Right renal pelvis (tissue), 4 donors: ENCODE data around the gene CSHL1. TPM values are rescaled to one million over a fixed set of nuclear protein-coding genes. Genes with fewer than 3 reads are reported as not detected.
"Not testable (repeated sequence)": the region's sequence is repeated elsewhere in the genome, so short reads cannot be mapped to it uniquely, and the experiment has no call there.

Source experiments
- DNase-seq, 4 donors: peaks; one replicate each; pipeline ENCODE4 v3.0.0-alpha.2; 2013; ENCODE audit warnings: low read depth in 4 of 4, low spot score in 3 of 4, missing footprints in 1 of 4
- polyA plus RNA-seq, 4 donors: library from polyadenylated mRNA; unstranded; fragments of 120-200 nt; gene quantifications; one replicate each; pipeline ENCODE4 v1.2.1, GENCODE V29; 2013; ENCODE audit not compliant: insufficient read length in 4 of 4

The CSHL1 gene
- polyA plus RNA-seq, 4 donors: not detected

DNA sequence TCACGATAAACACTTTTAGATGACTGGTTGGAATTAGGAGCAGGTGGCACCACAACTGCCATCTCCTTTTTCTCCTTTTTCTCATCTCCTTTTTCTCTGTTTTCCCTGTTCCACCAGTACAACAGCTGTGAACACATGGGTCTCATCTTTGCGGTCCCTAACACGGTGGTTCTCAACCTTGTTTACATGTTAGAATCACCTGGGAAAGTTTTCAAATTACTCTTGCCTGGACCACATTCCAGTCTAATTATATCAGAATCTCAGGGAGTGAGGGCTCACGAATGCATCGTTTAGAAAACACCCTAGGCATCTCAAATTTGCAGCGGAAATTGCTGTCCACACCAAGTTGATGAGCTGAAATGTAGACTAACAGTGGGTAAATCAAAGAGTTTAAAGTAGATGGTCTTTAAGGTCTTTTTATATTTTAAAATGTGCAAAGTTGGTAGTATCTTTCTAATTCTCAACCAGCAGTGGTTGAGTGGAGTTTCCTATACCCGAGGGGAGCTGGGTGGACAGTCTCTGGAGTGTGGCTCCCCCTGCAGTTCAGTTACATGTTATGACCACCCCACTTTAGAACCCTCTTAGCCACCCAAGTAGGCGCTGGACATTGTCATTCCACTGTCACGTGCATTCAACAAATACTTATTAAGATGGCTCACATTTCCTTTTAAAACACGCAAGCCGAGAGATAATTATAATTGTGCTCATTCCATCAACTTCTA lies 18.6 kb downstream of the CSHL1 start:
- not testable (repeated sequence) for DNase-seq

DNA sequence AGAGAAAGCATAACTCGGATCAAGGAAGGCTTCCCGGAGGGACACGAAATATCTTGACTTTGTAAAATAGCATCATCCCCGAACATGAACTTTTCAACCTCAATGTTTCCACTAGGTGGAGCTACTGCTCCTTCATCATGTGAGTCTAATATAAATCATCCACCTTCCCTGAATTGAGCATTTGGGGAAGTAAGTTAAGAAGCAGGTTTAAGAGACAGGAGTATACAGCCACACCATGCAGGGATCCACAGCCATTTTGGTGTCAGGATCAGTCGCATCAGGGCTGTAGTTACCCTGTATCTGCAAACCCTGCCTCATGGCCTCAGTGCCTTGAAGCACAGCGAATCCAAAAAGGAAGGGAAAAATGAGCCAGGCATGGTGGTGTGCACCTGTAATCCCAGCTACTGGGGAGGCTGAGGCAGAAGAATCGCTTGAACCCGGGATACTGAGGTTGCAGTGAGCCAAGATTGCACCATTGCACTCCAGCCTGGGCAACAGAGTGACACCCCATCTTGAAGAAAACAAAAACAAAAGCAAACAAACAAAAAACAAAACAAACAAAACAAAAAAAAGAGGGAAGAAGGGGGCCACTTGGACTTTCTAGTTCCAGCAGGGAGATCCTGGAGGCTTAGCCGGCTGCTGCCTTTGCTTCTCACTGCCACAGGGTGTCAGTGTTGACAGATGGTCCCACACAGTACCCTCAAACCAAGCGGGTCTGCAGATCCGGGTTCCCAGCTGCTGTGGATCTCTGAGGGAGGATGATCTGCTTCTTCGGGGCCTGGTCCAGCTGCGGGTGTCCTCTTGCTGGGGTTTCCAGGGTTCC lies 21.8 kb downstream of the CSHL1 start:
- peak in 1 of 4 donors; percentile 4 for DNase-seq

DNA sequence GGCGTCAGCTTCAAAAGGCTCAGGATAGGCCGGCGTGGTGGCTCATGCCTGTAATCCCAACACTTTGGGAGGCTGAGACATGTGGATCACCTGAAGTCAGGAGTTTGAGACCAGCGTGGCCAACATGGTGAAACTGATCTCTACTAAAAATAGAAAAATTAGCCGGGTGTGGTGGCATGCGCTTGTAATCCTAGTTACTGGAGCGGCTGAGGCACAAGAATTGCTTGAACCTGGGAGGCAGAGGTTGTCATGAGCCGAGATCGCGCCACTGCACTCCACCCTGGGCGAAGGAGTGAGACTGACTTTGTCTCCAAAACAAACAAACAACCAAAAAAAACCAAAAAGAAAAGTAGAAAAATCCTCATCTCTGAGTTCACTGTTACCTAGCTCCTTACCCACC lies 25.9 kb downstream of the CSHL1 start:
- DNase-seq: not testable (repeated sequence)

DNA sequence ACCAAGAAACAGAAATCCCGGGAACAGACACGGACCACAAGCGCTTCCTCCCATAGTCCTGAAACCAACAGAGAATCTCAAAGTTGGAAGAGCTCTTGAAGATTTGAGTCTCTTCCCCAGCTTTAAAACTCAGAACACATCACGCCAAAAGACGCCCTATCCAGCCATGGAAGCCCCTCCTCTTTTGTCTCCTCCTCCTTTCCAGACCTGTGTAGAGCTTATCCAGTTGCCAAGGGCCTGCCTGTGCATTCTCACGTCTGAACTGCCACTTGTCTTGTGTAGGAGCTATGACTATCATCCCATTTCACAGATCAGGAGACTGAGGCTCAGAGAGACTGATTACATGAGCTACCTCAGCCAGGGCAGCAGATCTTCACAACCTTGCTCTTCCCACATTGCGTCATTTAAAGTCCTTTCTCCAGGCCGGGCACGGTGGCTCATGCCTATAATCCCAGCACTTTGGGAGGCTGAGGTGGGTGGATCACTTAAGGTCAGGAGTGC lies 28.4 kb downstream of the CSHL1 start:
- DNase-seq: not testable (repeated sequence)

DNA sequence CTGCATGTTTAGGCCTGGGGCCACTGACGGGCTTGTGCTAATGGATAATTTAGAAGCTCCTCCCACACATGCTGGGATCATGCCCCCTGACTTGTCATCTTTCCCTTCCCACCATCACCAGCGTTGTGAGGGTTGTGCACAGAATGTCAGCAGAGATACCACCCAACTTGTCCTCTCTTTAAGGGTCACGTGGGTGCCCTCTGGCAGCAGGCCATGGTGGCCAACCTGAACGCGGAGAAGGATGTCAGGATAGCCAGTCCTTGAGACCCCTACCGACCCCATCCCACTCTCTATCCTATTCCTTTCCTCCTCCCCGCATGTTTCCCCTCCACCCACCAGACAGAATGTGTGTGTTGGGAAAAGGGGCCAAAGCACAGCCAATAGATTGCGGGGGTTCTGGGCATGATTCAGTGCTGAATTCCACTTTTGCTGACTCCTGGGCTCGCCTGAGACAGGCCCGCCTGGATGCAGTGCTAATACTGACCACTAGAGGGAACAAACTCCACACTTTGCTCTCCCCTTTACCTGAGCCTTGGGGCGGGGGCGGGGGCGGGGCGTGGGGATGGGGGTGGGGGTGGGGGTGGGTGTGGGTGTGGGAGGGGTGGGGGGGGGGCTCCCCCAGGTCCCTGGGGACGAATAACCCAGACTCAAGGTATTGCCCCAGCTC lies 29.0 kb downstream of the CSHL1 start, which contains the start of gene GH2:
TSS of gene GH2 (minus strand) at position 10 of the 667 bp plus-strand sequence. CDS start 143 bp downstream, outside the sequence.
- DNase-seq: peak in 2 of 4 donors; percentile 22 to 31

DNA sequence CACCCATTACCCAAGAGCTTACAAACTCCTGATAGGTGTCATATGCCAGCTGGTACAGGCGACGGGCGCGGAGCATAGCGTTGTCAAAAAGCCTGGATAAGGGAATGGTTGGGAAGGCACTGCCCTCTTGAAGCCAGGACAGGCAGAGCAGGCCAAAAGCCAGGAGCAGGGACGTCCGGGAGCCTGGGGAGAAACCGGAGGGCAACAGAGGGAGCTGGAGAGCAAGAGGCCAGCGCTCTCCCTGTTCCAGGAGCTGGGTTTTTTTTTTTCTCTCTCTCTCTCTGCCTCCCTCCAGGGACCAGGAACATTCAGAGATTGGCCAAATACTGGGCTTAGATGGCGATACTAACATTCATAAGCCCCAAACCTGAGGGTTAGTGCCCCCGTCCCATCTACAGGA lies 29.7 kb downstream of the CSHL1 start:
- not testable (repeated sequence) for DNase-seq

DNA sequence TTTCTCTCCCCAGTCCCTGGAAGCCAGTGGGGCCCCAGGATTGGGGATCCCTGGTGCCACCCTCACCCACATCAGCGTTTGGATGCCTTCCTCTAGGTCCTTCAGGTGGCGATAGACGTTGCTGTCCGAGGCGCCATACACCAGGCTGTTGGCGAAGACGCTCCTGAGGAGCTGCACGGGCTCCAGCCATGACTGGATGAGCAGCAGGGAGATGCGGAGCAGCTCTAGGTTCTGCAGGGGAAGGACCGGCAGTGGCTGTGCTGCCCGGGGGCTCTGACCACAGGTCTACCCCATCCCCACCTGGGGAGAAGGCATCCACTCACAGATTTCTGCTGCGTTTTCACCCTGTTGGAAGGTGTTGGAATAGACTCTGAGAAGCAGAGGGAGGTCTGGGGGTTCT lies 30.4 kb downstream of the CSHL1 start:
- no peak for DNase-seq

DNA sequence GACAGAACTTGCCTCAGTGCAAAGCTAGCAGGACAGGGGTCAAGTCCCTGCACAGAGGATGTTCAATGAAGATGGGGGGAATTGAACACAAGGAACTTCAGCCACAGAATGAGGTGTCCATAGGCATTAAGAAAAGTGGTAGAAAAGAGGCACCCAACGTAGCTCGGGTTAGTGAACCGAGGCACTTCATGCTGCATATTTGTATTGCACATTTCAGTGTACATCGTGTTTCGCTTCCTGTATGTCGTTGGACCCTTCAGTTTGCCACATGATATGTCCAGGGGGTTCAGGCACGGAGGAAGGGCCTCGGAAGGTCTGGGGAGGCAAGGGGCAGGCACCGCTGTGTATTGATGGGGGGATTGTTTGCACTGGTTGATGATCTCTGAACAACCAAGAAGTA lies 32.6 kb downstream of the CSHL1 start:
- not testable (repeated sequence) for DNase-seq

DNA sequence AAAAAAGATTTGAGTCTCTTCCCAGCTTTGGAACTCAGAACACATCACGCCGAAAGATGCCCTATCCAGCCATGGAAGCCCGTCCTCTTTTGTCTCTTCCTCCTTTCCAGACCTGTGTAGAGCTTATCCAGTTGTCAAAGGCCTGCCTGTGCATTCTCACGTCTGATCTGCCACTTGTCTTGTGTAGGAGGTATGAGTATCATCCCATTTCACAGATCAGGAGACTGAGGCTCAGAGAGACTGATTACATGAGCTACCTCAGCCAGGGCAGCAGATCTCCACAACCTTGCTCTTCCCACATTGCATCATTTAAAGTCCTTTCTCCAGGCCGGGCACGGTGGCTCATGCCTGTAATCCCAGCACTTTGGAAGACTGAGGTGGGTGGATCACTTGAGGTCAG lies 36.4 kb downstream of the CSHL1 start:
- not testable (repeated sequence) for DNase-seq

DNA sequence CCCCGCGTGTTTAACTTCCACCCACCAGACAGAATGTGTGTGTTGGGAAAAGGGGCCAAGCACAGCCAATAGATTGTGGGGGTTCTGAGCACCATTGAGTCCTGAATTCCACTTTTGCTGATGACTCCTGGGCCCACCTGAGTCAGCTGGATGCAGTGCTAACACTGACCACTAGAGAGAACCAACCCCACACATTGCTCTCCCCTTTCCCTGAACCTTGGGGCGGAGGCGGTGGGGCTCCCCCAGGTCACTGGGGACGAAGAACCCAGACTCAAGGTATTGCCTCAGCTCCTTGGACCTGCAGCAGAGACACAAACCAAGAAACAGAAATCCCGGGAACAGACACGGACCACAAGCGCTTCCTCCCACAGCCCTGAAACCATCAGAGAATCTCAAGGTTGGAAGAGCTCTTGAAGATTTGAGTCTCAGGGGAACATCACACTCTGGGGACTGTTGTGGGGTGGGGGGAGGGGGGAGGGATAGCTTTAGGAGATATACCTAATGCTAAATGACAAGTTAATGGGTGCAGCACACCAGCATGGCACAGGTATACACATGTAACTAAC lies 36.9 kb downstream of the CSHL1 start:
- not testable (repeated sequence) for DNase-seq

DNA sequence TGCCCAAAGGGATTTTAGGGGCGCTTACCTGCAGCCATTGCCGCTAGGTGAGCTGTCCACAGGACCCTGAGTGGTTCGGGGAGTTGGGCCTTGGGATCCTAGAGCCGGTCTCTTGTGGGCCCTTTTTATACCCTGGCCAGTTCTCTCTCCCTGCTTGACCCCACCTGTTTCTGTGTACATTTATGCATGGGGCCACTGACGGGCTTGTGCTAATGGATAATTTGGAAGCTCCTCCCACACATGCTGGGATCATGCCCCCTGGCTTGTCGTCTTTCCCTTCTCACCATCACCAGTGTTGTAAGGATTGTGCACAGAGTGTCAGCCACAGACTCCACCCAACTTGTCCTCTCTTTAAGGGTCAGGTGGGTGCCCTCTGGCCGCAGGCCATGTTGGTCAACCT lies 37.5 kb downstream of the CSHL1 start, which contains the start of gene CSH2:
TSS of gene CSH2 (minus strand) at position 101 of the 400 bp plus-strand sequence. CDS start at position 38, 63 bp downstream.
- not testable (repeated sequence) for DNase-seq

DNA sequence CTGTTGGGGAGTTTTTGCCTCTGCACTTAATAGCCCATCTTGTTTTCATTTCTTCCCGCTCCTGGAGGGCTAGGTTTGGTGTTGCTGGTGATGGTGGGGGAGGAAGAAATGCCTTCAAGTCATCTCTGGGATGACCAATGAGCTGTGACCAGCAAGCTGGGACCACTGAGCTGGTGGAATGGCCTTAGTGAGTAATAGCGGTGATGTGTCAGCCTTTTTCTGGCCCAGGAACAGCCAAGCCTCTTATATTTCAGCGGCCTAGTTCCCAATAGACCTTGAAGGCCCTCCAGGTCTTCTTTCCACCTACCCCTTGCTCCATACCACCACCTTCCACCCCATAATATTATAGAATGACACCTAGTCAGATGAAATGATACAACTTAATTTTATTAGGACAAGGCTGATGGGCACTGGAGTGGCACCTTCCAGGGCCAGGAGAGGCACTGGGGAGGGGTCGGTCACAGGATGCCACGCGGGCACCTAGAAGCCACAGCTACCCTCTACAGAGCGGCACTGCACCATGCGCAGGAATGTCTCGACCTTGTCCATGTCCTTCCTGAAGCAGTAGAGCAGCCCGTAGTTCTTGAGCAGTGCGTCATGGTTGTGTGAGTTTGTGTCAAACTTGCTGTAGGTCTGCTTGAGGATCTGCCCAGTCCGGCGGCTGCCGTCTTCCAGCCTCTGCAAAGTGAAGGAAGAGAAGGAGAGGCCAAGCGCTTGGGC lies 39.3 kb downstream of the CSHL1 start:
- not testable (repeated sequence) for DNase-seq

DNA sequence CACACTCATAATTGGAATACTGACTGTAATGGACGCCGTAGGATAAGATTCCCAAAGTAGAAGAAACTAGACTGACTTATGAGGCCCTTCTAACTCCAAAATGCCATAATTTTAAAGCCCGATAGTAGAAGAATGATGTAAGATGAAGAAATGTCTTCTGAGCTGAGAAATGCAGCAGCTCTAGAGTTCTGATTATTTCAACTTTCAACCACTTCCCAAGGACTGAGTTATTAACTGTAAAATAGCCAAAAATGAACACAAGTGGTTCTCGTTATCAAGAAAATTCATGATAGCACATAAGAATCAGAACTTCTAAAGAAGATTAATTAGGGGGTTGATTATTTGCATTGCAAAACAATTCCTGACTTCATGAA lies 40.8 kb downstream of the CSHL1 start:
- not testable (repeated sequence) for DNase-seq

DNA sequence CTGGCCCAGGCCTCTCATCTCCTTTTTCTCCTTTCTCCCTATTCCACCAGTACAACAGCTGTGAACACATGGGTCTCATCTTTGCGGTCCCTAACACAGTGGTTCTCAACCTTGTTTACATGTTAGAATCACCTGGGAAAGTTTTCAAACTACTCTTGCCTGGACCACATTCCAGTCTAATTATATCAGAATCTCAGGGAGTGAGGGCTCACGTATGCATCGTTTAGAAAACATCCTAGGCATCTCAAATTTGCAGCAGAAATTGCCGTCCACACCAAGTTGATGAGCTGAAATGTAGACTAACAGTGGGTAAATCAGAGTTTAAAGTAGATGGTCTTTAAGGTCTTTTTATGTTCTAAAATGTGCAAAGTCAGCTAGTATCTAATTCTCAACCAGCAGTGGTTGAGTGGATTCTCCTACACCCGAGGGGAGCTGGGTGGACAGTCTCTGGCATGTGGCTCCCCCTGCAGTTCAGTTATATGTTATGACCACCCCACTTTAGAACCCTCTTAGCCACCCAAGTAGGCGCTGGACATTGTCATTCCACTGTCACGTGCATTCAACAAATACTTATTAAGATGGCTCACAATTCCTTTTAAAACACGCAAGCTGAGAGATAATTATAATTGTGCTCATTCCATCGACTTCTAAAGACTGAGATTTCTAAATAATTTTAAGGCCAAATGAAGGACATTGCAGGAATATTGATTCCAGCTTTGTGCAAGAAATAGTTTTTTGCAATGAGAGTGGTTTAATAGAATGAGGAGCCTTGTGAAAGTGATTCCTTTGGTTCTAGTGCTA lies 41.4 kb downstream of the CSHL1 start:
- not testable (repeated sequence) for DNase-seq

DNA sequence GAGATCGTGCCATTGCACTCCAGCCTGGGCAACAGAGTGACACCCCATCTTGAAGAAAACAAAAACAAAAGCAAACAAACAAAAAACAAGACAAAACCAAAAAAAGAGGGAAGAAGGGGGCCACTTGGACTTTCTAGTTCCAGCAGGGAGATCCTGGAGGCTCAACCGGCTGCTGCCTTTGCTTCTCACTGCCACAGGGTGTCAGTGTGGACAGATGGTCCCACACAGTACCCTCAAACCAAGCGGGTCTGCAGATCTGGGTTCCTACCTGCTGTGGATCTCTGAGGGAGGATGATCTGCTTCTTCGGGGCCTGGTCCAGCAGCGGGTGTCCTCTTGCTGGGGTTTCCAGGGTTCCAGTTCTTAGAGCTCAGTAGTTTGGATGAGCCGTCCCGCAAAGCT lies 44.4 kb downstream of the CSHL1 start:
- DNase-seq: not testable (repeated sequence)
